Hippocampal formation (tissue), 2 donors: Measurements from ENCODE around the gene ZC2HC1C.
"Not testable (repeated sequence)": the region's sequence is repeated elsewhere in the genome, so short reads cannot be mapped to it uniquely, and the experiment has no call there.

Experiments
- DNase-seq, 2 donors: peaks; one replicate each; lab custom pipeline; 2025; lab: John Stamatoyannopoulos, UW

Gene ZC2HC1C

DNA sequence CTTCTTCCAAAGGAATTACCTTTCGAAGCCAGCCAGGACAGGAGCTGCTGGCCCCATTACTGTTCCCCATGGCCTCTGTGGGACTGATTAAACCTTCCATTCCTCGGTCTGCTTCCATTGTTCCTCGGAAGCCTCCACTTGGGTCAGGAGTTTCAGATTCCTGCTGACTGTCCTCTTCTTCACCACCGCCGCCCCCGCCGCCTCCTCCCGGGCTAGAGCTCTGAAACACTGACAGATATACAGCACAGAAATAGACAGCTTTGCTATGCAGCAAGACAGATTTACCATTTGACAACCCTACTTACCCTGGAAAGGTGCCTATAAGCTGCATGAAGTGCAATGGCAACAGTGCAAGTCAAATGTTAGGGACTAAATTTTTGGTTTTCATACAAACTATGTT, 21.8 kb downstream of the ZC2HC1C start:
- DNase-seq: no peak

DNA sequence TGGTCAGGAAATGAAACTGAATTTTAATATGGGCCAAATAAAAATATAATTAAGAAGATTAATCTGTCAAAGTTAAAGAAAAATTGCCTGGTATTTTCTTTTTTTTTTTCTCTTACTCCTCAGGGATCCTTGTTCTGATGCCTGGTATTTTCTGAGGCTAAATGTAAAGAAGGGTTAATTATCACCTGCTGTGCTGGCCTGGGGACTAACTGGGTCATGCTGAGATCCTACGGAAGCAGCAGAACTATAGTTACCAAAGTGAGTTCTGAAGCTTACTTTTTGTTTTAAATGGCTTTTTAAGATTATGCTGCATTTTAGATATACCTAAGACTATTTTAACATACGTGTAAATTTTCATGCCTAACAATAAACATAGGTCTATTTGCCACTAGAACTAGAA, 23.3 kb downstream of the ZC2HC1C start:
- no peak for DNase-seq

DNA sequence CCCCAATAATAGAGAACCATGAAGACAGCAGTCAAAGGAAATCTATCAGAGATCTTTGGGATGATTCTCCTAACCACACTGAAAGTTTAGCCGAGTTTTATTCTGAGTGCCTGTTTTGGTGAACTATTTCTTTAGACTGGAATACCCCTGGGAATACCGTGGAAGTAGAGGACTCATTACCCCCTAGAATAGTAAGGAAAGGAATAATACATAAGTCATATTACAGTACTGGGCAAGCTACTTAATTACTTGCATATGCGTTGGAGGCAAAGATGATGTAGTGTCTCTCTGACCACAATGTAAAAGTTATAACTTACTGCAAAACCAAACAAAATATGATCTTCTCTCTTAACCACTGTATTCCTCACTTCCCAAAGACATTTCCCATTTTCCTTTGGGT, 25.5 kb downstream of the ZC2HC1C start:
- DNase-seq: no peak

GRCh38 chr14:75095690-75096089, 26.2 kb downstream of the ZC2HC1C start:
- no peak for DNase-seq

DNA sequence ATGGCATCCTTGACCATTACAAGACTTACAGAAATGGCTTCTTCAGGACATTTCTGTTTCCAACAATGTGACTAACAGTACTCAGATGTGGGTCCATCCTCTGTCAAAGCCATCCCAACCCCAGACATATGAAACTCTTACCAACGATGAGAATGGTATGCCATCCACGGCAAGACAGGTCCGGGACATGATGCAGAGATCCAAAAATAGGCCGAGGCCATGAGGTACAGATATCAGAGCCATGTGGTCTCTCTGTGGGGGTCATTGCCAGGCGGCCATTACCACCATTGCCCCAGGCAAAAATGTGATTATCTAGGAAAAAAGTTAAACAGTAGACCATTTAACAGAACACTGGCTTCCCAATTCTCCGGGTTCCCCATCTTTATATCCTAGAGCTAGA, 27.5 kb downstream of the ZC2HC1C start:
- no peak for DNase-seq

- no peak for DNase-seq
Observed at GRCh38 chr14:75098212-75098611, 28.8 kb downstream of the ZC2HC1C start.

- no peak for DNase-seq
Observed at GRCh38 chr14:75098682-75099081, 29.2 kb downstream of the ZC2HC1C start.

- DNase-seq: no peak
Observed at GRCh38 chr14:75101491-75101890, 32.0 kb downstream of the ZC2HC1C start.

DNA sequence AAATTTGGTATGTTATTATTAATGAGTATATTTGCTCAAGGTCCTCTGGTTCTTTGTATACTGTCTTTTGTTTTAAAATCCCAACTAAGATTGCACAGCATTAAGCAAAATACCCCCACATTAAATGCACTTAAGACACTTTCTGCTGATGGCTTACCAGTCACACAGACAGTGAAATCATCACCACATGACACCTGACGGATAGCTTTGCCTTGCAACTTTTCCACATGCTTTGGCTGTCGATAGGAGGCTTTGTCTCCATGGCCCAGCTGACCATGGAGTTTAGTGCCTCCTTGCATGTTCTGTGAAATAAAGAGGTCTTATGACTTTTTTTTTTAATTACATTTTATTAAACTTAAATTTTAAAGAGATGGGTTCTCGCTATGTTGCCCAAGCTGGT, 37.7 kb downstream of the ZC2HC1C start:
- DNase-seq: no peak

- no peak for DNase-seq
Observed at GRCh38 chr14:75109877-75110276, 40.4 kb downstream of the ZC2HC1C start.

DNA sequence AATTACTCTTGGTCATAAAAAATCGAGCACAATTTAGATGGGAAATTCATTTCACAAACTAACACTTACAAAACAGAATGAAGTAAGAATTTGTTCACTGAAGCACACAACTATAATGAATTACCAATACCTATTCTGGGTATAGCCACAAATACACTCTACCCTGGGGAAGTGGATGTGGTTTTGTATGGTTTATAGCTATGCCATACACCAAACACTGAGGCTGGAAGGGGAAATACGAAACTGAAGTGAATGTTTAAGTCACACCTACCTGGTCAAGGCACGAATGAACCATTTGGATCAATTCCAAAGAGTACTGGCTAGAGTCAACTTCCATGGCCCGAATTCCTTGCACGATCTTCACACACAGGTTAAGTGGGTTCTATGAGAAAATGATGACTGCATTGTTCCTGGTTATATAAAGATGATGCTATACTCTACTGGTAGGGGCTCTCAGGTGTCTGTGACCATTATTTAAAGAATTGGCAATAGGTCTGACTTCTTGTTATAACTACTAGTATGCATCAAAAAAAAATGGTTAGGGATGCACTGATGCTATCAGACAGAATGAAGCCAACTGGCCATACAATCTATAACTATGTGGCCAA, 44.6 kb downstream of the ZC2HC1C start:
- no peak for DNase-seq

DNA sequence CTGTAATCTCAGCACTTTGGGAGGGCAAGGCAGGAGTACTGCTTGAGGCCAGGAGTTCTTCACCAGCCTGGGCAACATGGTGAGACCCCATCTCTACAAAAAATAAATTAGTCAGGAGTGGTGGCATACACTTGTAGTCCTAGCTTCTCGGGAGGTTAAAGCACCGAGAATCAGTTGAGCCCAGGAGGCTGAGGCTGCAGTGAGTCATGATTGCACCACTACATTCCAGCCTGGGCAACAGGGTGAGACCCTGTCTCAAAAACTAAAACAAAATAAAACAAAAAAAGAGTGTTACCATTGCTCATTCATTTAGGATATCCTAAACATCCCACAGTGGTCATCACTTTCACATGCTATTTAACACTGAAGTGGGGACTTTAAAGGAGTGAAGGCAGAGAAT, 49.6 kb downstream of the ZC2HC1C start:
- no peak for DNase-seq

DNA sequence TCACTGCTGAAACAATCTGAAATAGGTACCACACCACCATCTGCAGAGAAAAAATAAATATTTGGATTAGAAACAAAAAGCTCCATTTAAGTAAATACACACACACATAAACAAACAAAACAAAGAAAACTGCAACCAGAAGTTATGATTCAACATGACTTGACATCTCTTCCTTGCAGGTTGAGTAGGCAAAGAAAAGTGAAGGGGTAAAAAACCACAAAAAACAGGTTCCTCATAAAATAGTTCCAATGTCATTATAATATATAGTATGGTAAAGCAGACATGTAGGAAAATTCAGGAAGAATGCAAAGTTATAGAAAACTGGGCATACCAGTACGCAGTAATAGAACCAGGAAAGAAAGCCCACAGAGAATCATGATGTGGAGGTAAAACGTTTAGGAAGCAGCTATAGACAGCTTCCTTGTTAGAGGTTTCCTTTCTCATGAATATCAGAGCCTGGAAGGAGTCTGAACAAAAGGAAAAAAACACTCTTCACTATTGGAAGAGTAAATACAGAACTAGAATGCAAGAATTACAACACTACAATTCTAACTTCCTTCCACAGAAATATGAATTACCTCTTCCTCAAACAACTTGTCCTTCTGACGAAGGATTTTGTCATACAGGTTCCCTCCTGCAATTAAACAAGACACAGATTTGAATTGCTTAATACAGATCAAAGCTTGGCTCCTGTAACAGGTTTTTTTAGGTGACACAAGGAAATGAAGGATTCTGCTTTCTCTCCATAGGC, 51.3 kb downstream of the ZC2HC1C start:
- no peak for DNase-seq

DNA sequence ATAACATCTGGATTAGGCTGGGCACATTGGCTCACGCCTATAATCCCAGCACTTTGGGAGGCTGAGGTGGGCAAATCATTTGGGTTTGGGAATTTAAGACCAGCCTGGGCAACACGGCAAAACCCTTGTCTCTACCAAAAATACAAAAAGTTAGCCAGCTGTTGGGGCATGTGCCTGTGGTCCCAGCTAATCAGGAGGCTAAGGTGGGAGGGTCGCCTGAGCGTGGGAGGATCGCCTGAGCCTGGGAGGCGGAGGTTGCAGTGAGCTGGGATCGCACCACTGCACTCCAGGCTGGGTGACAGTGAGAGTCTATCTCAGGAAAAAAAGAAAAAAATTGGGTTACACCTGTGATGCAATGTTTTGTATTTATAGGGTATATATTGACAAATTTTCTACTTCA, 52.1 kb downstream of the ZC2HC1C start:
- DNase-seq: no peak

DNA sequence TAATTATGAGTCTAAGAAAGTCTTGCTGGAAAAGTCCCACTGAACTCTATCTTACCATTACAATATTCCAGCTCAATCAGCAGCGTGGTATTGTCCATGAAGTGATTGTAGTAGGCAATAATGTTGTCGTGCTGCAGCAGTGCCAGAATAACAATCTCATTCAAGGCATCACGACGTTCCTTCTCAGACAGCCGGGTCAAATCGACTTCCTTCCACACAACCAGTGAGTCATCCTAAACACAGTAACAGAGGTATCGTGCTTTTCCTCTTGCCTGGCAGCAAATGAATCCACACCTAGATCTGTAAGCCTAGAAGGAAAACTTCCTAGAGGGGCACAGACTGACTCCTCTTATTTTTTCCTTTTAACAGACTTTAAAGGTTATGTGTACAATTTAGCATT, 54.5 kb downstream of the ZC2HC1C start:
- DNase-seq: no peak

DNA sequence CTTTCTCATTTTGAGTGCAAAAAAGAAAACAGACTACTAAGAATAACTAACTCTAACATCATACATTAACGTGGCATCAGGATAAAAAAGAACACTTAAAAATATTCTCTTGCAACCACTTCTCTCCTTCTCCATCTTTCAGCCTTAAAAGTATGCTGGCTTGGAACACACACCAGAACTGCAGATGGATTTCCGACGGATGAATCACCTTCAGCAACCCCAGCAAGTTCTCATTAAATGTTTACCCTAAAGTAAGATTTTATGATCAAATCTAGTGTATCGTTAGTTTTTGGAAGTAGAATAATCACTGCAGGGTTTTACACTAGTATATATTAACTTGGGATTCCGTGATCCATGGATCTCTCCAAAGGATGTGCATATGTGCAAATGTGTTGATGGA, 56.2 kb downstream of the ZC2HC1C start:
- DNase-seq: no peak

DNA sequence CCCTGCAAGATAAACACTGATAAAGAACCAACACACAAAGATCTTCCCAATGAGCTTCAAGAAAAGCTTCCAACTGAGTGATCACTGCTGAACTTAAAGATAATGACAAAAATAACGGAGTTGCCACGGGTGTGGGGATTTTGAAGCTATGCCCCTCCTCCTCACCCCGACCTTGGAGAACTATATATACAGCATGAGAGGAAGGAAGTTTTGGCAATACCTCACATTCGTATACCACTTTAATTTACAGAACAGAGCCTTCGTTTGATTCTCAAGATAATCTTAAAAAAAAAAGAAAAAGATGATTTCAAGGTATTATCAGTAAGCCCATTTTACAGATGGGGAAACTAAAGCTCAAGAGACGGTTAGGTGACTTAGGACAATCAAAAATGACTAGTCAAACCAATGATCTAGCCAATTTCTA, 56.7 kb downstream of the ZC2HC1C start:
- no peak for DNase-seq

GRCh38 chr14:75126679-75127473, 57.4 kb downstream of the ZC2HC1C start, which contains the start of gene NEK9:
TSS of gene NEK9 (minus strand) at chr14:75127048. CDS start at chr14:75126921, 127 bp downstream.
- peak; percentile 80 to 89 for DNase-seq

GRCh38 chr14:75127474-75127820, 58.0 kb downstream of the ZC2HC1C start:
- not testable (repeated sequence) for DNase-seq

DNA sequence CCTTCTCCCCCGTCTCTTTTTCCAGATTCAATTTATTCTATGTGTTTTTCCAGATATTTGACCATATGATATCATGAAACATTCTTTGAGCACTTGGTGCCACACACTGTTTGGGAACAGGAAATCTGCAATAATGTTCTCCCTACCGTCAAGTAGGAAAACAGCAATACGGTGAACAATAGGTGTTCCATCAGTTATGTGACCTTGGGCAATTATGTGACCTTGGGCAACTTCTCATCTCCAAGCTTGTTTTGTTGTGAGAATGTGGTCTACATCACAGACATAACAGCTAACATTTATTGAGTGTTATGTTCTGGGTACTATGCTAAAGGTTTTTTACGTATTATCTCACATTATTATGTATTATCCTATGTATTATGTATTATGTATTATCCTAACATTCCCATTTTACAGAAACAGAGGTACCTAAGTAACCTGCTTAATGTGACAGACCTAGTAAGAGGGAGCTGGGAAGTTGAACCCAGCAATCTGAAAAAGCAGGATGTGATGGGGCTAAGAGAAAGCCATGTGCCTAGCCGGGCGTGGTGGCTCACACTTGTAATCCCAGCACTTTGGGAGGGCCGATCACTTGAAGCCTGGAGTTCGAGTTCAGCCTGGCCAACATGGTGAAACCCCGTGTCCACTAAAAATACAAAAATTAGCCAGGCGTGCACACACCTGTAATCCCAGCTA, 58.6 kb downstream of the ZC2HC1C start:
- DNase-seq: no peak

DNA sequence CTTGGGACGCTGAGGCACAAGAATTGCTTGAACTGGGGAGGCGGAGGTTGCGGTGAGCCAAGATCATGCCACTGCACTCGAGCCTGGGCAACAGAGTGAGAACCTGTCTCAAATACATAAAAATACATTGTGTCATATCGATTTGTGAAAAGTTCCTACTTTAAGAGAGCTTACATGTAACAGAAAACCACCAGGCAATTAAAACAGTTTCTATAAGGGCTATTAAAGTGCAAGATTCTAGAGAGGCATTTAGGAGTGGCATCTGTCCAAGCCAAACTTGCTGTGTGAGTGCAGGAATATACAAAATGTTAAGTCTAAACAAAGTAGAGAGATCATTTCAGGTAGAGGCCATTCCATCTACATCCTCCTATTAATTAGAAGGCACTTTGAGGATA, 59.2 kb downstream of the ZC2HC1C start:
- DNase-seq: no peak
